SK-N-SH treated with all-trans-retinoic acid at 6 μM for 48 hours (cell line): ENCODE data around the gene FIBCD1.

Experiments used
- BACH2 ChIP-seq: fragments of 250-450 bp; sonication (Bioruptor Pico); IDR thresholded peaks from 2 replicates; pipeline ENCODE4 v1.9.0; 2021; ENCODE audit warnings: mild to moderate bottlenecking, borderline replicate concordance
- CREB5 ChIP-seq: fragments of 250-450 bp; sonication (Bioruptor Pico); IDR thresholded peaks from 2 replicates; pipeline ENCODE4 v1.5.1; 2020; ENCODE audit warnings: low read depth, mild to moderate bottlenecking, moderate library complexity
- CSDC2 ChIP-seq: fragments of 250-450 bp; sonication (Bioruptor Pico); IDR thresholded peaks from 2 replicates; pipeline ENCODE4 v1.5.0; 2020; ENCODE audit warnings: mild to moderate bottlenecking, moderate library complexity
- ISL1 ChIP-seq: fragments of 250-450 bp; sonication (Bioruptor Pico); IDR thresholded peaks from 2 replicates; pipeline ENCODE4 v2.1.2; 2022; ENCODE audit warnings: mild to moderate bottlenecking, moderate library complexity
- OSR1 ChIP-seq: fragments of 250-450 bp; sonication (Bioruptor Pico); IDR thresholded peaks from 2 replicates; pipeline ENCODE4 v1.8.0; 2022; ENCODE audit warnings: moderate library complexity, mild to moderate bottlenecking, inconsistent platforms
- PATZ1 ChIP-seq: fragments of 250-450 bp; sonication (Bioruptor Pico); IDR thresholded peaks from 2 replicates; pipeline ENCODE4 v1.8.0; 2020; ENCODE audit warnings: mild to moderate bottlenecking, moderate library complexity, borderline replicate concordance
- POU6F1 ChIP-seq: fragments of 250-450 bp; sonication (Bioruptor Pico); IDR thresholded peaks from 2 replicates; pipeline ENCODE4 v1.8.0; 2021; ENCODE audit warnings: low read depth, mild to moderate bottlenecking, moderate library complexity, borderline replicate concordance
- TCF4 ChIP-seq: fragments of 250-450 bp; sonication (Bioruptor Pico); IDR thresholded peaks from 2 replicates; pipeline ENCODE4 v1.8.0; 2021; ENCODE audit warnings: mild to moderate bottlenecking, moderate library complexity, borderline replicate concordance
- ZFP30 ChIP-seq: fragments of 450-650 bp; formaldehyde crosslinking; IDR thresholded peaks from 2 replicates; pipeline ENCODE4 v1.5.0; 2022; ENCODE audit warnings: mild to moderate bottlenecking, moderate library complexity
- ZNF70 ChIP-seq: fragments of 450-650 bp; formaldehyde crosslinking; IDR thresholded peaks from 2 replicates; pipeline ENCODE4 v1.5.0; 2020; ENCODE audit warnings: mild to moderate bottlenecking, moderate library complexity

GRCh38 chr9:130862217-130862616 is 76.8 kb downstream of the FIBCD1 start:
- TF ChIP-seq ZFP30 (CRISPR knock-in tag) (no peak), CSDC2 (CRISPR knock-in tag) (no peak), PATZ1 (no peak), POU6F1 (CRISPR knock-in tag) (no peak), BACH2 (no peak), OSR1 (CRISPR knock-in tag) (no peak), CREB5 (no peak), ISL1 (CRISPR knock-in tag) (no peak), TCF4 (CRISPR knock-in tag) (no peak), ZNF70 (CRISPR knock-in tag) (no peak)
